ENCODE measurements around the gene PI4K2A.

DNA sequence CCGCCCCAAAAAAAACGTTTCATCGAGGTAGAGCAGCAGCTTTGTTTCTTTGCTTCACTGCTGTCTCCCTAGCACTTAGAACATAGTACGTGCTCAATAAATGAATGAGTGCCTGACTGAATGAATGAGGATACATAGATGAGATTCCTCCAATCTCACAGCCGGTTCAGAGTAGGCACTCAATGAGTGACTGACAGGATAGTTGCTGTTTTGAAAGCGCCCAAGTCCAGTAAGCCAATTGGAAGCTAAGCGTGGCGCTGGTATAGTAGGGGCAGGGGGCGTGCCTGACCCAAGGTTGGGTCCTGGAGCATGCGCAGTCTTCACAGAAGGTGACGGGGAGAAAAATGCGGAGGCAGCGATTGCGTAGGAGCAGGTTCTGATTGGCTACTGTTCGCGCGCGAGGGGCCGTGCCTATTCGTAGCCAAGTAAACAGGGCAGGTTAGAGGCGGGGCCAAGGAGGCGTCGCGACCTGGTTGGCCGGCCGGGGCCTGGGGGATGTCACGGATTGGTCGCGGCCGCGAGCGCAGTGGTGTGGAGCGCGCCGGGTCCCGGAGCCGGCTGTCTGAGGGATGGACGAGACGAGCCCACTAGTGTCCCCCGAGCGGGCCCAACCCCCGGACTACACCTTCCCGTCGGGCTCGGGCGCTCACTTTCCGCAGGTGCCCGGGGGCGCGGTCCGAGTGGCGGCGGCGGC, at the start of gene PI4K2A:
- peak; percentile 82 for TF ChIP-seq POLR2AphosphoS5 (IDR thresholded peaks at IDR 0.05)
- TF ChIP-seq, protein P1, sequence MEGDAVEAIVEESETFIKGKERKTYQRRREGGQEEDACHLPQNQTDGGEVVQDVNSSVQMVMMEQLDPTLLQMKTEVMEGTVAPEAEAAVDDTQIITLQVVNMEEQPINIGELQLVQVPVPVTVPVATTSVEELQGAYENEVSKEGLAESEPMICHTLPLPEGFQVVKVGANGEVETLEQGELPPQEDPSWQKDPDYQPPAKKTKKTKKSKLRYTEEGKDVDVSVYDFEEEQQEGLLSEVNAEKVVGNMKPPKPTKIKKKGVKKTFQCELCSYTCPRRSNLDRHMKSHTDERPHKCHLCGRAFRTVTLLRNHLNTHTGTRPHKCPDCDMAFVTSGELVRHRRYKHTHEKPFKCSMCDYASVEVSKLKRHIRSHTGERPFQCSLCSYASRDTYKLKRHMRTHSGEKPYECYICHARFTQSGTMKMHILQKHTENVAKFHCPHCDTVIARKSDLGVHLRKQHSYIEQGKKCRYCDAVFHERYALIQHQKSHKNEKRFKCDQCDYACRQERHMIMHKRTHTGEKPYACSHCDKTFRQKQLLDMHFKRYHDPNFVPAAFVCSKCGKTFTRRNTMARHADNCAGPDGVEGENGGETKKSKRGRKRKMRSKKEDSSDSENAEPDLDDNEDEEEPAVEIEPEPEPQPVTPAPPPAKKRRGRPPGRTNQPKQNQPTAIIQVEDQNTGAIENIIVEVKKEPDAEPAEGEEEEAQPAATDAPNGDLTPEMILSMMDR (IDR thresholded peaks at IDR 0.05) = peak in 1 of 4 experiments; percentile 10

Measured in gastroesophageal sphincter (tissue), 3 donors.